GM19238 (cell line): ENCODE results near the gene FOXG1.

Source experiments
- DNase-seq: peaks from one replicate; pipeline ENCODE4 v3.0.0; 2011; ENCODE audit warnings: low spot score; ENCODE audit not compliant: insufficient read length

The FOXG1 gene

GRCh38 chr14:28766469-28766955 lies at the start of gene FOXG1:
Gene FOXG1 (plus strand): TSS chr14:28766787. CDS start chr14:28767280, 493 bp downstream.
- no peak for DNase-seq

- DNase-seq: no peak
Observed at GRCh38 chr14:28719130-28719529, 47.5 kb upstream of the FOXG1 start.

GRCh38 chr14:28731358-28731757 lies 35.2 kb upstream of the FOXG1 start:
- DNase-seq: no peak

- no peak for DNase-seq
Observed at GRCh38 chr14:28742171-28742846, 24.3 kb upstream of the FOXG1 start.

- no peak for DNase-seq
Observed at GRCh38 chr14:28744126-28744525, 22.5 kb upstream of the FOXG1 start.

GRCh38 chr14:28745176-28745575 lies 21.4 kb upstream of the FOXG1 start:
- DNase-seq: no peak

- DNase-seq: no peak
Observed at GRCh38 chr14:28746247-28746646, 20.3 kb upstream of the FOXG1 start.

- DNase-seq: no peak
Observed at GRCh38 chr14:28751467-28752058, 15.0 kb upstream of the FOXG1 start.

GRCh38 chr14:28754209-28754985 lies 12.2 kb upstream of the FOXG1 start:
- no peak for DNase-seq

GRCh38 chr14:28755198-28755815 lies 11.3 kb upstream of the FOXG1 start:
- DNase-seq: no peak

GRCh38 chr14:28755884-28756268 lies 10.7 kb upstream of the FOXG1 start:
- DNase-seq: no peak

GRCh38 chr14:28756269-28756883 lies 10.2 kb upstream of the FOXG1 start:
- DNase-seq: no peak

GRCh38 chr14:28756884-28757570 lies 9.6 kb upstream of the FOXG1 start:
- no peak for DNase-seq

GRCh38 chr14:28757786-28758185 lies 8.8 kb upstream of the FOXG1 start:
- DNase-seq: no peak

- no peak for DNase-seq
Observed at GRCh38 chr14:28758253-28758884, 8.2 kb upstream of the FOXG1 start.

- no peak for DNase-seq
Observed at GRCh38 chr14:28758885-28759652, 7.5 kb upstream of the FOXG1 start.

GRCh38 chr14:28759653-28760313 lies 6.8 kb upstream of the FOXG1 start:
- no peak for DNase-seq

GRCh38 chr14:28760431-28760996 lies 6.1 kb upstream of the FOXG1 start:
- DNase-seq: no peak
